Calu3 (cell line): ENCODE measurements around the gene S100A7. TPM values are rescaled to one million over a fixed set of nuclear protein-coding genes. Genes with fewer than 3 reads are reported as not detected.

ENCODE experiments used
- BruUV-seq: library from RNA; stranded (reverse); fragments of 400-500 nt; replicated peaks from 2 replicates; lab custom pipeline; 2021; lab: Mats Ljungman, UMichigan
- CTCF ChIA-PET: fragments of 300-600 bp; sonication (Branson Sonifier 250); formaldehyde crosslinking; loops from one replicate; lab custom pipeline; 2022; ENCODE audit warnings: antibody characterized with exemption; lab: Charles Lee
- DNase-seq: peaks from one replicate; pipeline ENCODE4 v3.0.0; 2022
- H3K27ac Mint-ChIP-seq: one replicate; pipeline ENCODE4 v1.8.0; 2022; ENCODE audit warnings: mixed read lengths; ENCODE audit not compliant: unreplicated experiment
- H3K27me3 Mint-ChIP-seq: one replicate; pipeline ENCODE4 v1.8.0; 2022; ENCODE audit warnings: mixed read lengths; ENCODE audit not compliant: unreplicated experiment
- H3K36me3 Mint-ChIP-seq: one replicate; pipeline ENCODE4 v1.8.0; 2022; ENCODE audit warnings: mild to moderate bottlenecking, moderate library complexity, mixed read lengths; ENCODE audit not compliant: insufficient read depth, unreplicated experiment
- H3K4me1 Mint-ChIP-seq: one replicate; pipeline ENCODE4 v1.8.0; 2022; ENCODE audit warnings: mild to moderate bottlenecking, low read depth, mixed read lengths; ENCODE audit not compliant: unreplicated experiment
- H3K4me3 Mint-ChIP-seq: one replicate; pipeline ENCODE4 v1.8.0; 2022; ENCODE audit warnings: mild to moderate bottlenecking, low read depth, moderate library complexity, mixed read lengths; ENCODE audit not compliant: unreplicated experiment
- H3K9me3 Mint-ChIP-seq: one replicate; pipeline ENCODE4 v1.8.0; 2022; ENCODE audit warnings: low read depth, mixed read lengths; ENCODE audit not compliant: unreplicated experiment
- intact Hi-C: fragments of 100-400 bp; cut with micrococcal nuclease; formaldehyde crosslinking; loops from one replicate; pipeline ENCODE4 v1.10.0; 2022; ENCODE audit not compliant: unreplicated experiment
- total RNA-seq: library from RNA; stranded (reverse); gene quantifications from 2 replicates; pipeline ENCODE4 v1.2.3, GENCODE V29; 2022
- TF ChIP-seq, protein P1 (sequence below): fragments of 200-600 bp; IDR thresholded peaks from one replicate; pipeline ENCODE4 v1.8.0; 2022; ENCODE audit warnings: antibody characterized with exemption; ENCODE audit not compliant: unreplicated experiment

Gene S100A7
- total RNA-seq, 1 experiment from 2014 or later, result not detected

- no peaks in the 10 kb centered on the region for H3K36me3 Mint-ChIP-seq
- CTCF ChIA-PET, result no interaction called here
- peaks cover 62% of the 10 kb centered on the region for H3K27me3 Mint-ChIP-seq
- H3K4me1 Mint-ChIP-seq, result no peaks in the 10 kb centered on the region
- no peaks in the 10 kb centered on the region for H3K9me3 Mint-ChIP-seq
- intact Hi-C loops, result no loop called here
- no peak overlapping the region for H3K4me3 Mint-ChIP-seq
- H3K27ac Mint-ChIP-seq, result no peak overlapping the region
- no peak for DNase-seq
- TF ChIP-seq, protein P1, sequence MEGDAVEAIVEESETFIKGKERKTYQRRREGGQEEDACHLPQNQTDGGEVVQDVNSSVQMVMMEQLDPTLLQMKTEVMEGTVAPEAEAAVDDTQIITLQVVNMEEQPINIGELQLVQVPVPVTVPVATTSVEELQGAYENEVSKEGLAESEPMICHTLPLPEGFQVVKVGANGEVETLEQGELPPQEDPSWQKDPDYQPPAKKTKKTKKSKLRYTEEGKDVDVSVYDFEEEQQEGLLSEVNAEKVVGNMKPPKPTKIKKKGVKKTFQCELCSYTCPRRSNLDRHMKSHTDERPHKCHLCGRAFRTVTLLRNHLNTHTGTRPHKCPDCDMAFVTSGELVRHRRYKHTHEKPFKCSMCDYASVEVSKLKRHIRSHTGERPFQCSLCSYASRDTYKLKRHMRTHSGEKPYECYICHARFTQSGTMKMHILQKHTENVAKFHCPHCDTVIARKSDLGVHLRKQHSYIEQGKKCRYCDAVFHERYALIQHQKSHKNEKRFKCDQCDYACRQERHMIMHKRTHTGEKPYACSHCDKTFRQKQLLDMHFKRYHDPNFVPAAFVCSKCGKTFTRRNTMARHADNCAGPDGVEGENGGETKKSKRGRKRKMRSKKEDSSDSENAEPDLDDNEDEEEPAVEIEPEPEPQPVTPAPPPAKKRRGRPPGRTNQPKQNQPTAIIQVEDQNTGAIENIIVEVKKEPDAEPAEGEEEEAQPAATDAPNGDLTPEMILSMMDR, result no peak
- no TSS peak for BruUV-seq
Observed at GRCh38 chr1:153498746-153499145, 38.3 kb upstream of the S100A7 start.

- no peak overlapping the region for H3K4me3 Mint-ChIP-seq
- BruUV-seq, result no TSS peak
- intact Hi-C loops, result loop anchor here (1.0 to 2.0 kb wide), 2 partner anchors 29 to 143 kb away; no protein-coding TSS in a partner anchor
- no peaks in the 10 kb centered on the region for H3K9me3 Mint-ChIP-seq
- TF ChIP-seq, protein P1, result no peak
- peaks cover 4% of the 10 kb centered on the region for H3K4me1 Mint-ChIP-seq
- H3K27ac Mint-ChIP-seq, result no peak overlapping the region
- no peak for DNase-seq
- CTCF ChIA-PET, result interaction anchor here (0.7 to 3.2 kb wide), 7 partner anchors 11 to 254 kb away, joined by 3 to 58 read pairs (median 4); partner anchors contain the start of genes PGLYRP4 and S100A9
- no peaks in the 10 kb centered on the region for H3K36me3 Mint-ChIP-seq
- peaks cover 75% of the 10 kb centered on the region for H3K27me3 Mint-ChIP-seq
Observed at GRCh38 chr1:153495536-153495935, 35.1 kb upstream of the S100A7 start.

- Mint-ChIP-seq H3K36me3 (no peaks in the 10 kb centered on the region), H3K27me3 (peaks cover 71% of the 10 kb centered on the region)
Observed at GRCh38 chr1:153494976-153495535, 34.6 kb upstream of the S100A7 start.

GRCh38 chr1:153493343-153493960, 33.0 kb upstream of the S100A7 start:
- Mint-ChIP-seq H3K4me3 (no peak overlapping the region), H3K27me3 (peaks cover 55% of the 10 kb centered on the region), H3K36me3 (no peaks in the 10 kb centered on the region), H3K4me1 (peaks cover 8% of the 10 kb centered on the region), H3K27ac (no peak overlapping the region), H3K9me3 (no peaks in the 10 kb centered on the region)
- CTCF ChIA-PET, result interaction anchor here (0.6 to 3.2 kb wide), 2 partner anchors 53 to 140 kb away, joined by 3 to 58 read pairs; no protein-coding TSS in a partner anchor
- intact Hi-C loops, result no loop called here
- BruUV-seq, result no TSS peak
- DNase-seq, result no peak
- TF ChIP-seq, protein P1, result no peak

More at GRCh38 chr1:153494976-153495535, 34.6 kb upstream of the S100A7 start:
- DNase-seq, result peak; percentile 91
- TF ChIP-seq, protein P1, result peak; percentile 97
- Mint-ChIP-seq H3K4me3 (no peak overlapping the region), H3K27ac (no peak overlapping the region), H3K9me3 (no peaks in the 10 kb centered on the region), H3K4me1 (peaks cover 8% of the 10 kb centered on the region)
- CTCF ChIA-PET, result interaction anchor here (0.7 to 3.2 kb wide), 7 partner anchors 10 to 254 kb away, joined by 3 to 58 read pairs (median 4); partner anchors contain the start of genes PGLYRP4 and S100A9
- BruUV-seq, result no TSS peak
- intact Hi-C loops, result loop anchor here (1.0 to 2.0 kb wide), 2 partner anchors 28 to 143 kb away; no protein-coding TSS in a partner anchor
